Stimulated activated naive CD8-positive, alpha-beta T cell treated with anti-CD3 and anti-CD28 coated beads, Interleukin-15, amount 100 ng/mL, for 72 hours (primary cell): Measurements from ENCODE around the gene SDHA.

Experiments
- ATAC-seq: fragments of 150-1000 bp; cut with Tn5 transposase; 2 replicates; pipeline ENCODE4 v1.10.0; 2021; ENCODE audit warnings: mild to moderate bottlenecking, moderate library complexity
- DNase-seq, 2 donors: peaks; one replicate each; pipeline ENCODE4 v3.0.0; 2021 to 2022
- H3K27ac Mint-ChIP-seq, 2 donors: one replicate each; pipeline ENCODE4 v1.8.0; 2022; ENCODE audit warnings: mild to moderate bottlenecking in 2 of 2, mixed read lengths in 2 of 2, moderate library complexity in 2 of 2
- H3K27me3 Mint-ChIP-seq: one replicate; pipeline ENCODE4 v1.8.0; 2022; ENCODE audit warnings: mixed read lengths
- H3K4me1 Mint-ChIP-seq: one replicate; pipeline ENCODE4 v1.8.0; 2022; ENCODE audit warnings: mild to moderate bottlenecking, mixed read lengths
- H3K4me3 Mint-ChIP-seq, 2 donors: one replicate each; pipeline ENCODE4 v1.8.0; 2022; ENCODE audit warnings: mild to moderate bottlenecking in 2 of 2, mixed read lengths in 2 of 2, moderate library complexity in 1 of 2
- H3K9me3 Mint-ChIP-seq, 2 donors: one replicate each; pipeline ENCODE4 v1.8.0; 2022; ENCODE audit warnings: mixed read lengths in 2 of 2

The SDHA gene

DNA sequence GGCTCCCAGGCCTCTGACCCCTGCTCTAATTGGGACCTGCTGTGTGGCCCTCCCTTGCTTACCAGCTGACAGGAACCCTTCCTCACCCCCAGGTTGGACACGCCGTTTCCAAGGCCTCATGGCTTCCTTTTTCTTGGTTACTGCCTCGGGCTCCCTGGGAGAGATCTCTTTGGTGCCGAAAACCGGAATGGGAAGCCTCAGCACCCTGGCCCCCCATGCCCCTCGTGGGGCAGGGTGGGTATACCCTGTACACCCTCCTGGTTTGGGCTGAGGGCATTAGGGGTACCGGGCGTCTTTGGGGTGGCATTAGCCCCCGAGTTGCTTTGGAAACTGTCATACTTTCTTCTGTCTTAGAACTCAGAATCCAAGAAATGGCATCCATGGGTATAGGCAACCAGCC, 37.0 kb upstream of the SDHA start:
- Mint-ChIP-seq H3K4me3 (no peak overlapping the region), H3K9me3 (no peaks in the 10 kb centered on the region), H3K27me3 (no peaks in the 10 kb centered on the region), H3K4me1 (no peaks in the 10 kb centered on the region), H3K27ac (no peak overlapping the region)
- no peak for ATAC-seq
- no peak for DNase-seq

DNA sequence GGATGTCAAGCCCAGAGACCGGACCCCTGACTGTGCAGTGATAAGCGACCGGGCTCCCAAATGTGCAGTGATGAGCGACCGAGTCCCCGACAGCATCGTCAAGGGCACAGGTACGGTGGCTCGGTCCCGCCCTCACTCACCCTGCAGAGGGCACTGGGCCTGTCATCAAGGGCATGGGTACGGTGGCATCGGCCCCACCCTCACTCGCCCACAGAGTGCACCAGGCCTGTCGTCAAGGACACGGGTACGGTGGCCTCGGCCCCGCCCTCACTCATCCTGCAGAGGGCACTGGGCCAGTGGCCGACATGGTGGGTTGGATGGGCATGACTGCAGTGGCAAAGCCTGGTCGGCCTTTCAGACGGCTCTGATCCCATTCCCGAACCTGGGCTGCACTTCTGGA, 36.6 kb upstream of the SDHA start:
- ATAC-seq (no peak), DNase-seq (no peak)
- Mint-ChIP-seq H3K9me3 (no peaks in the 10 kb centered on the region), H3K4me1 (no peaks in the 10 kb centered on the region), H3K27me3 (no peaks in the 10 kb centered on the region), H3K4me3 (no peak overlapping the region), H3K27ac (no peak overlapping the region)

DNA sequence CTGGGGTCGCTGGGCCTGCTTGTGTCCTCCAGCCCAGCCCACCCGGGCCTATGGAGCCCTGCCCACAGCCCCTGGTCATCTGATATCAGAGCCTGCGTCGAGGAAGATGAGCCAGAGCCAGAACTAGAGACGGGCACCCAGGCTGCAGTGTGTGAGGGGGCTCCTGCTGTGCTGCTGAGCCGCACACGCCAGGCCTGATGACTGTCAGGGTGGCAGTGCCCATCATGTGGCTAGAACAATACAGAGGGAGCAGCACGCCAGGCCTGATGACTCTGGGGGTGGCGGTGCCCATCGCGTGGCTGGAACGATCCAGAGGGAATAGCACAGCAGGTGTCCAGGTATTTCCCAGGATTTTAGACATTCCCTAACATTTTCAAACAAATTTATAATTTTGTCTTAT, 36.0 kb upstream of the SDHA start:
- Mint-ChIP-seq H3K27me3 (no peaks in the 10 kb centered on the region), H3K27ac (no peak overlapping the region), H3K9me3 (no peaks in the 10 kb centered on the region), H3K4me1 (no peaks in the 10 kb centered on the region), H3K4me3 (no peak overlapping the region)
- DNase-seq (no peak), ATAC-seq (no peak)

DNA sequence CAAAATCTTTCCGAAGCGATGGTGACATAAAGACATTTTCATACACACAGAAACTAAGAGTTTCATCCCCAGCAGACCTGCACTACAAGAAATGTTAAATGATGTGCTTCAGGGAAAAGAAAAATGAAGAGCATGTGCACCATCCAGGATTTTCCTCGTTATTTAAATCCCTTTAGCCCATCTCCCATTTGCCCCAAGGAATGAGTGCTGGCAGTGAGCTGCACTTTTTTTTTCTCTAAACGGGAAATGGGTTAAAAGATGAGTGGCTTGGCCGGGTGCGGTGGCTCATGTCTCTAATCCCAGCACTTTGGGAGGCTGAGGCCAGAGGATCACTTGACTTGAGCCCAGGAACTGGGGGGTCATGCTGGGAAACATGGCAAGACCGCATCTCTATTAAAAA, 33.6 kb upstream of the SDHA start:
- H3K9me3 Mint-ChIP-seq, result no peaks in the 10 kb centered on the region
- peaks cover 13% of the 10 kb centered on the region for H3K4me1 Mint-ChIP-seq
- no peak for DNase-seq
- H3K4me3 Mint-ChIP-seq, result no peak overlapping the region
- no peak for ATAC-seq
- H3K27me3 Mint-ChIP-seq, result peaks cover 8% of the 10 kb centered on the region
- no peak overlapping the region for H3K27ac Mint-ChIP-seq

DNA sequence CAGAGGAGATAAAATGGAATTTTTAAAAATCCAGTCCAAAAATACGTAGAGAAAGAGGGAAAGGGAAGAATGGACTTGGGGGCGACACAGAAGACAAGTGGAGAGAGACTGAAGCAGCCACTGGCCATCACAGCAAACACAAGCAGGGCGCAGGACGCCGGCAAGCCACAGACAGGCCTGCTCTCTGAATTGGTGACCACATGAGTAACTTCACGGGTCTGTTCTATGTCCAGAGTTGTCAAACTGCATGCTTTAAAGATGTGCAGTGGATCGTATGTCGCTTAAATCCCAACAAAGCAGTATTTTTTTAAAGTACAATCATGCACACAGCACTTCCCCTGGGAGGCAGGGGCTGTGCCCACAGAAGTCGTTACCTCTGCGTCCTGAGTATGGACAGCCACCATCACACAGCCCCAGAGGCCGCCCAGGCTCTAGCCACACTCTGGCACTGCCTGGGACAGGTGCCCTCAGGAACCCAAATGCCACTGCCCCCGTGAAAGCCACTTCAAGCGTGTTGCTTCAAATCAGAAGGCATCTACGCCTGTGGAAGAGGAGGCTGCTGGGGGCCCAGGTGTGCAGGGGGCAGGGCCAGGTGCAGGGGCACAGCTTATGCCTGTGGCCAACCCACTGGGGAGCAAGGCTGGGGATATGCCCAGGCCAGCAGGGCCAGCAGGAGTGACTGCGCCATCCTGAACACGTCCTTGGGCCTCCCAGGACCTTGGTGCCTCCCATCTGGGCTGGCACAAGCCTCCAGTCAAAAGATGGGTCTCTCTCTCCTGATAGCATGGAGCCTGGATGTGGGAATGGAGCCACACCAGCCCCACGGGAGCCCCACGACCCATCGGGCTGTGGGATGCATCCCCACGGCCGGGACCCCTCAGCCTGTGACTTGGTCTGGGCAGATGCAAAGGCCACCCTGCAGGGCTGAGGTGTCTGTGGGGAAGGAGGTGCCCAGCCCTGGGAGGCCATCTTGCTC, 32.7 kb upstream of the SDHA start:
- H3K9me3 Mint-ChIP-seq, result no peaks in the 10 kb centered on the region

DNA sequence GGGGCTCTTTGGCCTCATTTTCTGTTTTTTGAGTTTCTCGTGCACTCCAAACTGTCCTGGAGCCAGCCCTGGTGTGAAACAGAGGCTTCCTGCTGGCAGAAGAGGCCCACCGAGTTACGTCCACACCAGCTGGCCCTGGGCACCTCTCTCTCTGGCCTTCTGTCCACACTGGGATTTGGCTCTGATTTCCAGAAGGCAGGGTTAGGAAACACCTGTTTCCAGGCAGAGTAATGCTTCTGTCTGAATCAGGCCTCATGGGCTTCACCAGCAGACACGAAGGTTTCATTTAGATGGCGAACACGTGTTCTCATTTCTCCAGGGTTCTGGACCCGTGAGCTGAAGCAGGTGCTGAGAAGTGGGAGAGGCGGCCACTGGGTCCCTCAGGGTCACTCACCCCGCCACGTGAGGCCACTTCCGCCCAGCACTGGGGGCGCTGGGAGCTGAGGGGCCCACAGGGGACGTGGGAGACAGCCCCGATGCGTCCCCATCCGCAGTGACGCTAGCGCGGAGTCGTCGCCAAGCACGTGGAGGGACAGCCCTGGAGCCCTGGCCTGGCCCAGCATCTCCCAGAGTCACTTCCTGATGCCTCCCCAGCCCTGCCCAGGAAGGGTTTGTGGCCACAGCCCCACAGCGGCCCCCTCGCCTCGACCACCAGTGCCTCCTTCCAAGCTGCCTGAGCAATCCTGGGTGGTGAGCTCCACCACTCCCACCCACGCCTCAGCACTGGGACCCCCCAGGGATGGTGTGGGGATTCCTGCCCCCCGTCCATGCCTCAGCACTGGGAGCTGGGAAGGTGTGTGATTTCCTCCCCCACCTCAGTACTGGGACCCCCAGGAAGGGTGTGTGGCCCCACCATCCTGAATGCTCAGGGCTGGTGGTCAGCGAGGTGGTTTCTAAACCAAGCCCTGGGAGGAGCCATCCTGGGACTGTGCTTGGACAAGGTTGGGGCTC, 31.8 kb upstream of the SDHA start:
- Mint-ChIP-seq H3K27me3 (peaks cover 8% of the 10 kb centered on the region), H3K4me1 (peaks cover 21% of the 10 kb centered on the region), H3K9me3 (no peaks in the 10 kb centered on the region), H3K4me3 (no peak overlapping the region), H3K27ac (no peak overlapping the region)
- DNase-seq (no peak), ATAC-seq (no peak)

More for the DNA sequence above, 32.7 kb upstream of the SDHA start:
- no peak for DNase-seq
- Mint-ChIP-seq H3K27me3 (peaks cover 8% of the 10 kb centered on the region), H3K4me3 (no peak overlapping the region), H3K4me1 (peaks cover 19% of the 10 kb centered on the region), H3K27ac (no peak overlapping the region)
- ATAC-seq, result no peak

DNA sequence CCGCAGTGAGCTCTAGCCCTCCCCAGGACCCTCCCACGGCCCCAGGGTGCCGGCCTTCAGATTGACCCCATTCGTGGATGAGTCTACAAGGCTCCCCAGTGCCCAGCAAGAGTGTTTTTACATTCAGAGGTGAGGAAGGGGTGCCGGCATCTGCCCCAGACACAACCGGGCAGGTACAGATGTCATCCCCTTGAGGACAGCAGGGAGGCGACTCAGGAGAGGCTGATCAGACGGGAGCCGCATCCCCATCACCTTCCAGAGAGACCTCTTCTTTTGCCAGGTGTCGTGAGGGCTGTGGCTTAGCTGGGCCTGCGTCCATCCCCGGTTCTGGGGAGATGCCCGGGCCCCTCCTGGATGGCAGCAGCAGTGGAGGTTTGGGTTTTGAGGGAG, 31.1 kb upstream of the SDHA start:
- peaks cover 21% of the 10 kb centered on the region for H3K4me1 Mint-ChIP-seq
- no peak overlapping the region for H3K4me3 Mint-ChIP-seq
- no peak overlapping the region for H3K27ac Mint-ChIP-seq
- DNase-seq (no peak), ATAC-seq (no peak)
- peaks cover 8% of the 10 kb centered on the region for H3K27me3 Mint-ChIP-seq
- H3K9me3 Mint-ChIP-seq, result no peaks in the 10 kb centered on the region

DNA sequence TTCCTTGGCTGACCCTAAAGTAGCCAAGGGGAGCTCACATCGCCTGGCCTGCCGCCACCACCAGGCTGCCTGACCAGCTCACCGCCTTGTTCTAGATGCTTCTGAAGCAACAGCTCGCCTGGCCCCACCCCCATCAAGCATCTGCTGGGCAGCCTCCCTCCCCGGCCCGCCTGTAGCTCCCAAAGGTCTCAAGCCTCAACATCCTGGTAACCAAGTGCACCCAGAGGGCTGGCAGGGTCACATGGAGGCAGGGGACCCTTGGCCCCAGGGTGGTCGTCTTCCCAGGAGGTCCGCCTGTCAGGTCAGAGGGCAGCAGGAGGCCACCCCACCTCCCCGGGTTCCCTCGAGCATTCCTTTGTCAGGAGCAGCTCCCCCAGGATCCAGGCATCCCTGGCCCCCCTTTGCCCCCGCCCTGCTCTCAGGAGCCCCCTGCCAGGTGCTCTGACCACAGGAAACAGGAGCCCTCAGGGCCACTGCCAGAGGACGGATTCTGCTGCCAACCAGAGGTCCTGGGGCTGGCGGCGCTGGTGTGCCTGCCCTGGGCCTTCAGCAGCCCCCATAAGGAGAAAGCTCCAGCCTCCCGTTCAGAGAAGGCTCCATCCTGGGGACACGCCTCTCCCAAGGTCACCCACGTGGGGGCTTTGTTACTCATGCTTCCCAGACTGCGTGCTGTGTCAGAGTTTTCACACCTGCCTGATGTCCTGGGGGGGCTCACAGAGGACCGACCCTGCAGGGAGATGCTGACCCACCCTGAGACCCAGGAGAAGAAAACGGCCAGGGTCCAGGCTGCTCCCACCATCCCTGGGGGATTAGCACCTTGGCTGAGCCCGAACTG, 30.3 kb upstream of the SDHA start:
- no peaks in the 10 kb centered on the region for H3K9me3 Mint-ChIP-seq
- peak overlapping the region; percentile 41 to 61 for H3K4me3 Mint-ChIP-seq
- ATAC-seq (no peak), DNase-seq (no peak)
- peaks cover 21% of the 10 kb centered on the region for H3K4me1 Mint-ChIP-seq
- no peak overlapping the region for H3K27ac Mint-ChIP-seq
- peaks cover 8% of the 10 kb centered on the region for H3K27me3 Mint-ChIP-seq

DNA sequence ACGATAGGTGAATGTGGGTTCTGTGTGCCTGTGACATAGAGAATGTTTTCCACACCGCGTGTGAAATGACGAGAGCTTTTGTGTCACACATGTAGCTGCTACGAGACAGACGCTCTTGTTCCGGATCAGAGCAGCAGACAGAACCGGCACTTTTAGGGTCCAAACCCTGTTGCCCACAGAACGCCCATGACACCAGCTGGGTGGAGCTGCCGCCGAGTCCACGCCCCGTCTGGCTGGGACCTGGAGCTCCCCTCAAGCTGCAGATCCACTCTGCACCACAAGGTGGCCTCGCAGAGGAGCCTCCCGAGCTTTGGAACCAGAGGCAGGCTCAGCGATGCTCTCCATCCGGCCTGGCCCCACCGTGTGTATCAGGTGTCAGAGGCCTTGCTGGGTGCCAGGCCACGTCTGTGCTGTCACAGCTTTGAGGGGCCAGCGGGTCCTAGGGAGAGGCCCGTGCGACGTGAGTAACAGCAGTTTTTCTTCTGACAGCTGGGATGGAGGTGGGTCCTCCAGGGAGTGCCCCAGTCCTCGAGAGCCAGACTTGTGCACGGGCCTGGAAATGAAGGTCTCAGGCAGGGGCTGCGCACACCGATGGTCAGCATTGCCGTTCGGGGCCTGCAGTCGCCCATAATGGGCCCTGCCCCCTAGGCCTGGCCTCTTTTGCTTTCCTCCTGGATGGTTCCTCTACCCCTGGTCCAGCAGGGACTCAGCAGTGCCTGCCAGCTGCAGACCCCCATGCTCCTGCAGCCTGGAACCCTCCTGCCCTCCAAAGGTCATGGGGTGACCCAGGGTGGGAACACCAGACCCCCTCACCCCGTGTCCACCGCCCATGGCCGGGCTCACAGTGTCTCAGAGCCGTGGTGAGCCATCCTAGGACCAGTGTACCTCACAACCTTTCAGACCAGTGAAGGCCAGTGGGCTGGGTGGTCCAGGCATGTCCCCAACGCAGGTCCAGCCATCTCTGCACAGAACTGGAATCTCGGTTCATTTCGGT, 29.3 kb upstream of the SDHA start:
- no peaks in the 10 kb centered on the region for H3K9me3 Mint-ChIP-seq
- H3K4me1 Mint-ChIP-seq, result peaks cover 21% of the 10 kb centered on the region
- ATAC-seq, result peak; percentile 91
- H3K27me3 Mint-ChIP-seq, result peaks cover 8% of the 10 kb centered on the region
- peak overlapping the region; percentile 41 to 61 for H3K4me3 Mint-ChIP-seq
- DNase-seq, result peak; percentile 91 to 92
- peak overlapping the region; percentile 44 to 87 for H3K27ac Mint-ChIP-seq

DNA sequence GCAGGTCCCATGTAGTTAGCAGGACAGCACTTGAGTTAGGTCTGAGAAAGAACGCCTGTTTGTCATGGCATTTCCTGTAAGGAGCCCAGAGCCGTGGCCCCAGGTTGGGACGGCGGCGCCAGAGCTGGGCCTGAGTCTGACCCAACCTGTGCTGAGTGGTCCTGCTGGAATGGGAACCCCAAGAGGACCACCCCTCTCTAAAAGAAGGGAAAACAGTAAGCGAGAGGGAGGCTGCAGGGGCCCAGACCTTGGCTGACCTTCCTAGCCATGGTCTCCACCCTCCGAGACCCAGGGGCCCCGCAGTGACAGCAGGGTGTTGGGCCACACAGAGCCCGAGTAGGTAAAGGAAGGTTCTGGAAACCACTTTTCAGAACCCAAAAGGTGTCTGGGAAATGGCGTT, 28.6 kb upstream of the SDHA start:
- H3K27ac Mint-ChIP-seq, result no peak overlapping the region
- H3K9me3 Mint-ChIP-seq, result no peaks in the 10 kb centered on the region
- ATAC-seq (no peak), DNase-seq (no peak)
- H3K27me3 Mint-ChIP-seq, result peaks cover 8% of the 10 kb centered on the region
- no peak overlapping the region for H3K4me3 Mint-ChIP-seq
- H3K4me1 Mint-ChIP-seq, result peaks cover 21% of the 10 kb centered on the region

DNA sequence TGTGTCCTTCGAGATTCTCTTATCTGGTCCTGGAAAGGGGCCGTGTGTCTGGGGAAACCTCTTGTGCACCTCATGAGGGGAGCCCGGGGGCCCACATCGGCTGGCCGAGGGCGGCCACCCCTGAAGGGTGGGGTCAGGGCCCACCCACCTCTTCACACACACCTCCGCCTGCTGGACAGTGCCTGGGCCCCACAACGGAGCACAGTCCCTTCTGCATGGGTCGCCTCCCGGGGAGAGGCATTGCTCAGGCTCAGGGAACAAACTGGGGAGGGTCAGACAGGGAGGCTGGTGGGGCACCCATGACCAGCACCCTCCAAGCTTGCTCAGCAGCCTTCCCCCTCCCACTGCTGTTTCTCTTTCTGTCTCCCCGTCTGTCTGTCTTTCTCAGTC, 28.1 kb upstream of the SDHA start:
- Mint-ChIP-seq H3K4me1 (peaks cover 21% of the 10 kb centered on the region), H3K9me3 (no peaks in the 10 kb centered on the region), H3K27me3 (peaks cover 8% of the 10 kb centered on the region), H3K4me3 (no peak overlapping the region), H3K27ac (no peak overlapping the region)
- no peak for DNase-seq
- no peak for ATAC-seq

DNA sequence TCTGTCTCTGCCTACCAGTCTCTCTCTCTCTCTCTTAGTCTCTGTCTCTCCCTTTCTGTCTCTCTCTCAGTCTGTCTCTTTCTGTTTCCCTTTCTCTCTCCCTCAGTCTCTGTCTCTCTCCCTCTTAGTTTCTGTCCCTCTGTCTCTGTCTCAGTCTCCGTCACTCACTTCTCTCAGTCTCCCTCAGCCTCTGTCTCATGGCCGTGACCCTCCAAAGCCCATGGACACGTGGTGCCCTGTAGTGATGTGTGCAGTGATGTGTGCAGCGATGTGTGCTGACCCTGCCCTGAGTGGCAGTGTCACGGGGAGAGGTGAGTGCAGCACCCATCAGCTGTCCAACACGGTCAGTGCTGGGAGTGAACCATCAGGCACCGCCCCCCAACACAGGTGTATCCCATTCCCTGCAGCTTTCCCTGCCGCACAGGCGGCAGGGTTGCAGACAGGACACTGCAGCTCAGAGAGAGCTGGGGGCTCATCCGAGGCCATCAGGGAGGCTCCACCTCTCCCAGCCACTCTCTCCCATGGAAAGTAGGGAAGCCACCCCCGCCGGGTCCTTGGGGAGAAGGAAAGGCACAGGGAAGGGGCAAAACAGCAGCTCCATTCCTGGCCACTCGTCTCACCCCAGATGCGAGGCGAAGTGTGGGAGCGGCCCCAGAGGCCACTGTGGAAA, 27.6 kb upstream of the SDHA start:
- H3K9me3 Mint-ChIP-seq, result no peaks in the 10 kb centered on the region
- H3K27ac Mint-ChIP-seq, result peak overlapping the region in 1 of 2 donors; percentile 8
- ATAC-seq, result no peak
- peaks cover 8% of the 10 kb centered on the region for H3K27me3 Mint-ChIP-seq
- peaks cover 25% of the 10 kb centered on the region for H3K4me1 Mint-ChIP-seq
- H3K4me3 Mint-ChIP-seq, result no peak overlapping the region
- no peak for DNase-seq

DNA sequence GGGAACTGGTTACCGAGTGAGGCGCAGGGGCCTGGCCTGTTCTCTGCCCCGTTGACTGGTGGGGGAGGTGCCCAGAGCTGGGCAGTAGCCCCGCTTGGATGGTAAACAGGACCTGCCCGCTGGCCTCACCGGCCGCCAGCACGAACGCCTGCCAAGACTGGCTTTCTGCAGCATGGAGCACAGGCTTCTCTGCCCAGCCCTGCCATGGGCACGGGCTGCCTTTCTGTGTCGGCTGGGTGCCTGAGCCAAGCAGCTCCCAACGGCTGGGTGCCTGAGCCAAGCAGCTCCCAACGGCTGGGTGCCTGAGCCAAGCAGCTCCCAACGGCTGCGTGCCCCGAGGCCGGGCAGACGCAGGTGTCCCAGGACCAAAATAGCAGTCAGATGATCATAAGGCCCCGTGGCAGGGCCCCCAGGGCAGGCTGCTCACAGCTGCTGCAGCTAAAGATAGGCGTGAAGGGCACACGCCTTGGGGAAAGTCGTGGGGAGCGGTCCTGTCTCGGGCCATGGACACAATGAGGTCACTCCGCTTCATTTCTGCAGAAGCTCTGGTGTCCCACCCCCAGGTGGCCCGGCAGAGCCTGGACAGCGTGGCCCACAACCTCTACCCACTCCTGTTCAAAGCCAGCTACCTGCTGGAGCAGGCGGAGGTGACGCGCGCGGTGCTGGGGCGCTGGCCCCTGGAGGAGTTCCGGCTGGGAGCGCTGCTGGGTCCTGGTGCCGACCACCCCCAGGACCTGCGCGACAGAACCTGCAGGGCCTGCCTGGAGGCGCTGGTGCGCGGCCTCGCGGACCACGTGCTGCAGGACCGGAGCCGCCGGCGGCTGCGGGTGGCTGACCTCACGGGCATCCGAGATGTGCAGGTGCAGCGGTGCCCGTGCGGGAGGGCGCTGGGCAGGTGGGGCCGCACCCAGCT, 26.8 kb upstream of the SDHA start, which contains the start of gene LRRC14B:
LRRC14B (plus strand) TSS at position 460 of the 913 bp plus-strand sequence; CDS start at position 504, 44 bp downstream.
- Mint-ChIP-seq H3K9me3 (no peaks in the 10 kb centered on the region), H3K27me3 (peaks cover 8% of the 10 kb centered on the region), H3K4me3 (peak within 1 kb of the TSS; percentile 26 to 65), H3K27ac (peak within 1 kb of the TSS in 1 of 2 donors; percentile 40), H3K4me1 (peaks cover 28% of the 10 kb centered on the region)
- DNase-seq (peak in 1 of 2 donors; percentile 28), ATAC-seq (peak; percentile 38)
